Measurements from ENCODE around the gene NR3C2. TPM values are rescaled to one million over a fixed set of nuclear protein-coding genes. Genes with fewer than 3 reads are reported as not detected.

Gene NR3C2
- total and polyA plus RNA-seq, 2 experiments from 2014 or later = 1.2 to 3.0 TPM

- H3F3A ChIP-seq (replicated peaks; ENCODE audit: low read depth) = no peaks in the 10 kb centered on the region
- no peak overlapping the region for H3K27ac ChIP-seq (ENCODE audit: low read depth)
- H3K9me2 ChIP-seq (ENCODE audit: insufficient read depth) = no peaks in the 10 kb centered on the region
- Mint-ChIP-seq H3K9me3 (peaks cover 29% of the 10 kb centered on the region), H3K36me3 (ENCODE audit: low read depth) (peaks cover 34% of the 10 kb centered on the region), H3K4me1 (peaks cover 9% of the 10 kb centered on the region), H3K27me3 (ENCODE audit: insufficient read depth, low read depth, poor library complexity) (peaks cover 7% of the 10 kb centered on the region), H3K4me3 (no peak overlapping the region), H3K27ac (no peak overlapping the region)
- H3K36me3 ChIP-seq (ENCODE audit: insufficient read depth) = peaks cover 6% of the 10 kb centered on the region; the same call in 1 of the 2 replicates
- no peak overlapping the region for H2AFZ ChIP-seq
- H4K20me1 ChIP-seq (replicated peaks; ENCODE audit: insufficient read depth) = no peaks in the 10 kb centered on the region
- TF ChIP-seq EZH2phosphoT487 (IDR thresholded peaks at IDR 0.05; ENCODE audit: unreplicated experiment) = no peak
- no peak for TF ChIP-seq ZNF331 (CRISPR knock-in tag; IDR thresholded peaks at IDR 0.05; ENCODE audit: low read depth)
- TF ChIP-seq NANOG (IDR thresholded peaks at IDR 0.05; ENCODE audit: borderline replicate concordance) = no peak
- no peak for TF ChIP-seq REST (IDR thresholded peaks at IDR 0.05; ENCODE audit: unreplicated experiment)
- TF ChIP-seq STAT1 (IDR thresholded peaks at IDR 0.05; ENCODE audit: unreplicated experiment) = no peak
- TF ChIP-seq ZNF462 (CRISPR knock-in tag; IDR thresholded peaks at IDR 0.05) = no peak
- no peak for TF ChIP-seq POLR2AphosphoS5 (IDR thresholded peaks at IDR 0.05; ENCODE audit: low read depth)
- no peak for TF ChIP-seq CTCF (conservative IDR thresholded peaks at IDR 0.05; ENCODE audit: low read depth in 2 of 2)
- no peak for TF ChIP-seq JUNB (IDR thresholded peaks at IDR 0.05; ENCODE audit: unreplicated experiment)
- TF ChIP-seq EZH2 (IDR thresholded peaks at IDR 0.05; ENCODE audit: low read depth, unreplicated experiment) = no peak
- no peak for TF ChIP-seq ETS1 (IDR thresholded peaks at IDR 0.05)
- TF ChIP-seq CREB1 (CRISPR knock-in tag; IDR thresholded peaks at IDR 0.05; ENCODE audit: low read depth) = no peak
- no peak for TF ChIP-seq ZNF114 (CRISPR knock-in tag; IDR thresholded peaks at IDR 0.05)
- no peaks in the 10 kb centered on the region for H3K4me1 ChIP-seq (ENCODE audit: insufficient read depth)
- no peak for DNase-seq (ENCODE audit: low spot score)
- H3K4me3 ChIP-seq = no peak overlapping the region
- H3K4me2 ChIP-seq = no peak overlapping the region
- ATAC-seq = no peak
- H3K27me3 ChIP-seq (ENCODE audit: insufficient read depth) = no peaks in the 10 kb centered on the region
- H3K79me2 ChIP-seq (replicated peaks; ENCODE audit: insufficient read depth) = no peaks in the 10 kb centered on the region
Observed at GRCh38 chr4:148071009-148071408, 371.2 kb downstream of the NR3C2 start.
